OCI-LY3 (cell line): ENCODE results near the gene NDUFB8.

Experiments
- H2AFZ ChIP-seq: fragments of 200-600, 300-600 bp; shearing (Covaris generic); 2 replicates; pipeline ENCODE4 v1.6.0; 2014; ENCODE audit warnings: antibody characterized with exemption, low read depth, low read length
- H3K27ac ChIP-seq: fragments of 200-600, 300-600 bp; sonication (generic); 2 replicates; pipeline ENCODE4 v1.5.1; 2014; ENCODE audit warnings: mild to moderate bottlenecking, low read length, moderate library complexity, mixed read lengths
- H3K27me3 ChIP-seq: fragments of 200-600, 300-600 bp; sonication (generic); 2 replicates; pipeline ENCODE4 v1.6.1; 2014; ENCODE audit warnings: low read depth, low read length, mixed read lengths
- H3K36me3 ChIP-seq: fragments of 200-600, 300-600 bp; sonication (generic); replicated peaks from 2 replicates; pipeline ENCODE3; 2014; ENCODE audit warnings: low read depth, low read length, mixed read lengths
- H3K4me1 ChIP-seq: fragments of 300-600, 200-600 bp; sonication (generic); 2 replicates; pipeline ENCODE4 v1.6.1; 2014; ENCODE audit warnings: low read length, mixed read lengths
- H3K4me2 ChIP-seq: fragments of 200-600, 300-600 bp; sonication (generic); 2 replicates; pipeline ENCODE4 v1.6.1; 2014; ENCODE audit warnings: low read length, mixed read lengths
- H3K4me3 ChIP-seq: fragments of 300-600, 200-600 bp; sonication (generic); 2 replicates; pipeline ENCODE4 v1.5.1; 2014; ENCODE audit warnings: antibody characterized with exemption, mild to moderate bottlenecking, low read length, moderate library complexity
- H3K79me2 ChIP-seq: fragments of 300-600, 200-600 bp; shearing (Covaris generic); 2 replicates; pipeline ENCODE4 v1.6.1; 2014; ENCODE audit warnings: mild to moderate bottlenecking, low read length, mixed read lengths
- H3K9ac ChIP-seq: fragments of 300-600, 200-600 bp; shearing (Covaris generic); 2 replicates; pipeline ENCODE4 v1.6.0; 2014; ENCODE audit warnings: mild to moderate bottlenecking, low read length, moderate library complexity
- H3K9me3 ChIP-seq: fragments of 200-600, 300-600 bp; shearing (Covaris generic); 2 replicates; pipeline ENCODE4 v1.6.1; 2014; ENCODE audit warnings: low read length, mixed read lengths; ENCODE audit not compliant: insufficient read depth
- H4K20me1 ChIP-seq: fragments of 200-600, 300-600 bp; sonication (generic); 2 replicates; pipeline ENCODE4 v1.6.1; 2016; ENCODE audit warnings: low read length, mixed read lengths; ENCODE audit not compliant: insufficient read depth
- EZH2phosphoT487 ChIP-seq: fragments of 200-600 bp; shearing (Covaris generic); IDR thresholded peaks from 2 replicates; pipeline ENCODE4 v1.6.1; 2018; ENCODE audit warnings: antibody characterized with exemption, mixed run types, low read depth
- TF ChIP-seq, protein P1 (sequence below): fragments of 200-600, 300-600 bp; sonication (generic); IDR thresholded peaks from 2 replicates; pipeline ENCODE4 v1.5.1; 2014; ENCODE audit warnings: antibody characterized with exemption, low read length, low read depth

NDUFB8 gene

DNA sequence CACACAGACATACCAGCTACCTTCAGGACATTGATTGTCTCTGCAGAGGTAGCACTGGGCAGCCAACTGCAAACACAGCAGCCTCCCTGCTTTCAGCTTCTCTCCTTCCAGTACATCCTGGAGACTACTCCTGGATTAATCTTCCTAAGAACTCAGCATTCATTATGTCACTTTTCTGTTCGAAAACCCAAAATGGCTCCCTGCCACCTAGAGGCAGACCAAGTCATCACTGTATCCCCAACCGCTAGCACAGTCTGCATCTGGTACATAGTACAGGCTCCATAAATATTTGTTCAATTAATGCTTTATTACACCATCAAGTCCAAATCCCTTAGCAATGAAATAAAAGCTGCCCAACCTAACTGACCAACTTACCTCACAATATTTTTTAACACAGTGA is 5.0 kb downstream of the NDUFB8 start:
- Histone ChIP-seq H3K79me2 (peaks cover 25% of the 10 kb centered on the region), H3K4me3 (no peak overlapping the region), H3K36me3 (peaks cover 12% of the 10 kb centered on the region), H3K27ac (no peak overlapping the region), H2AFZ (no peak overlapping the region), H4K20me1 (no peaks in the 10 kb centered on the region), H3K9me3 (no peaks in the 10 kb centered on the region), H3K27me3 (no peaks in the 10 kb centered on the region), H3K9ac (no peak overlapping the region), H3K4me2 (no peak overlapping the region), H3K4me1 (peaks cover 8% of the 10 kb centered on the region)
- TF ChIP-seq, protein P1, sequence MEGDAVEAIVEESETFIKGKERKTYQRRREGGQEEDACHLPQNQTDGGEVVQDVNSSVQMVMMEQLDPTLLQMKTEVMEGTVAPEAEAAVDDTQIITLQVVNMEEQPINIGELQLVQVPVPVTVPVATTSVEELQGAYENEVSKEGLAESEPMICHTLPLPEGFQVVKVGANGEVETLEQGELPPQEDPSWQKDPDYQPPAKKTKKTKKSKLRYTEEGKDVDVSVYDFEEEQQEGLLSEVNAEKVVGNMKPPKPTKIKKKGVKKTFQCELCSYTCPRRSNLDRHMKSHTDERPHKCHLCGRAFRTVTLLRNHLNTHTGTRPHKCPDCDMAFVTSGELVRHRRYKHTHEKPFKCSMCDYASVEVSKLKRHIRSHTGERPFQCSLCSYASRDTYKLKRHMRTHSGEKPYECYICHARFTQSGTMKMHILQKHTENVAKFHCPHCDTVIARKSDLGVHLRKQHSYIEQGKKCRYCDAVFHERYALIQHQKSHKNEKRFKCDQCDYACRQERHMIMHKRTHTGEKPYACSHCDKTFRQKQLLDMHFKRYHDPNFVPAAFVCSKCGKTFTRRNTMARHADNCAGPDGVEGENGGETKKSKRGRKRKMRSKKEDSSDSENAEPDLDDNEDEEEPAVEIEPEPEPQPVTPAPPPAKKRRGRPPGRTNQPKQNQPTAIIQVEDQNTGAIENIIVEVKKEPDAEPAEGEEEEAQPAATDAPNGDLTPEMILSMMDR, result no peak
- TF ChIP-seq EZH2phosphoT487, result no peak

DNA sequence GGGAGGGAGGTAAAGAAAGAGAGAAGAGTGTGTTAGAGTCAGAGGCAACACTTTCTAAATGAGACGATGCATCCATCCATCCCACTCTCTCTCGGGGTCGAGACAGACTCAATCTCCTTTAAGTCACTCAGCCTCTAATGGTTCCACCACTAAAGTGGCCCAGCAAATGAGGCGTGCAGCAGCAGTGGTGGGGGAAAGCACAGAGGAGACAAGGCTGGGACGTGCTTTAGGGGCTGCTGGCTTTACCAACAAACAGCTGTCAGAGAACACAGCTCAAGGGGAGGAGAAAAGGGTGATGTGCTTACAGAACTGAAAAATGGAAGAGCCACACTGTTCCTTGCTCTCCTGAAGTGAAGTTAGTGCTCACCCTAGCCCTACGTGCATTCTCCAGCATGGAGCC is 5.5 kb downstream of the NDUFB8 start:
- H3K27me3 ChIP-seq, result no peaks in the 10 kb centered on the region
- H3K9ac ChIP-seq, result no peak overlapping the region
- no peak overlapping the region for H2AFZ ChIP-seq
- no peaks in the 10 kb centered on the region for H4K20me1 ChIP-seq
- H3K9me3 ChIP-seq, result no peaks in the 10 kb centered on the region
- no peak for TF ChIP-seq EZH2phosphoT487
- TF ChIP-seq, protein P1, result no peak
- H3K79me2 ChIP-seq, result peaks cover 20% of the 10 kb centered on the region
- H3K4me1 ChIP-seq, result peaks cover 8% of the 10 kb centered on the region
- no peak overlapping the region for H3K4me3 ChIP-seq
- no peak overlapping the region for H3K27ac ChIP-seq
- H3K36me3 ChIP-seq, result peaks cover 12% of the 10 kb centered on the region
- H3K4me2 ChIP-seq, result no peak overlapping the region

DNA sequence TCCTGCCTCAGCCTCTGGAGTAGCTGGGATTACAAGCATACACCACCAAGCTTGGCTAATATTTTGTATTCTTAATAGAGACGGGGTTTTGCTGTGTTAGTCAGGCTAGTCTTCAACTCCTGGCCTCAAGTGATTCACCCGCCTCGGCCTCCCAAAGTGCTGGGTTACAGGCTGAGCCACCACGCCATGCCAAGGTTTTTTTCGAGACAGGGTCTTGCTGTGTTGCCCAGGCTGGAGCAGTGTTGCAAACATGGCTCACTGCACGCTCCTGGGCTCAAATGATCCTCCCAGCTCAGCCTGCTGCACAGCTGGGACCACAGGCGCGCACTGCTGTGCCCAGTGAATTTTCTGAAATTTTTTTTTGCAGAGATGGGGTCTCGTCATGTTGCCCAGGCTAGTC is 6.7 kb downstream of the NDUFB8 start:
- Histone ChIP-seq H3K4me2 (no peak overlapping the region), H3K9ac (no peak overlapping the region), H3K27ac (no peak overlapping the region), H3K9me3 (no peaks in the 10 kb centered on the region), H3K4me1 (no peaks in the 10 kb centered on the region), H2AFZ (no peak overlapping the region), H4K20me1 (no peaks in the 10 kb centered on the region), H3K27me3 (no peaks in the 10 kb centered on the region), H3K4me3 (no peak overlapping the region), H3K36me3 (peaks cover 12% of the 10 kb centered on the region), H3K79me2 (peaks cover 8% of the 10 kb centered on the region)
- TF ChIP-seq EZH2phosphoT487, result no peak
- TF ChIP-seq, protein P1, result no peak

DNA sequence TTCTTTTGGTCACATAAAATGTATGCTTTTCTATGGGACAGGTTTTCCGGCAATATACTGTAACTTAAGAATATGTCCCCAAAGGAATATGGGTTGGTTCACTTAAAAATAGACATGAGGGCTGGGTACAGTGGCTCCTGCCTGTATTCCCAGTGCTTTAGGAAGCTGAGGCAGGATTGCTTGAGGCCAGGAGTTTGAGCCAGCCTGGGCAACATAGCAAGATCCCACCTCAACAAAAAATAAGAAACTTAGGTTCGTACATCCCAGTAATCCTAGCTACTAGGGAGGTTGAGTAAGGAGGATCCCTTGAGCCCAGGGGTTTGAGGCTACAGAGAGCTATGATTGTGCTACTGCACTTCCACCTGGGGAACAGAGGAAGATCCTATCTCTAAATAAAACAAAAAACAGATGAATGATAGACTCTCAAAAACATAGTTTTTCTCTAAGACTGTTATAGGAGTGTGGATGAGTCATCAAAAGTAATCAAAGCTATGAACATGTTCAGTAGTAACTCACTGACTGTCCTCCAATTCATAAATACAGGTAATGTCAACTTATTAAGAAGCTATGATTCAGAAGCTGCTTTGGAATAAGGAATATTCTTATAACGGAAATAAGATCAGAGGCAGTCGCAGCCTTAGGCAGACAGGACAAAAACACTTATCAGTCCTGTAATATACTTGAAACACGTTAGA is 7.4 kb downstream of the NDUFB8 start:
- Histone ChIP-seq H3K4me2 (no peak overlapping the region), H3K9ac (no peak overlapping the region), H3K27me3 (no peaks in the 10 kb centered on the region), H3K9me3 (no peaks in the 10 kb centered on the region), H3K27ac (no peak overlapping the region), H4K20me1 (no peaks in the 10 kb centered on the region), H3K79me2 (0 out of 2 replicates have a peak, but pooled peaks cover 1% of the 10 kb centered on the region), H3K4me1 (no peaks in the 10 kb centered on the region), H3K4me3 (no peak overlapping the region), H3K36me3 (peaks cover 12% of the 10 kb centered on the region), H2AFZ (no peak overlapping the region)
- TF ChIP-seq, protein P1, result no peak
- no peak for TF ChIP-seq EZH2phosphoT487
